HCT116 (cell line): Measurements from ENCODE around the gene UNC45A. TPM values are rescaled to one million over a fixed set of nuclear protein-coding genes. Genes with fewer than 3 reads are reported as not detected.

ENCODE experiments used
- ATAC-seq: fragments of 200-7000 bp; cut with Tn5 transposase; 2 replicates; pipeline ENCODE4 v1.9.1; 2020; ENCODE audit warnings: mild to moderate bottlenecking, moderate library complexity
- BruUV-seq: library from RNA; stranded (reverse); fragments of 400-500 nt; replicated peaks from 2 replicates; lab custom pipeline; 2021; lab: Mats Ljungman, UMichigan
- CTCF ChIA-PET: fragments of 300-600 bp; sonication (Branson Sonifier 250); formaldehyde crosslinking; loops from one replicate; lab custom pipeline; 2021; ENCODE audit warnings: antibody characterized with exemption; lab: Charles Lee
- POLR2A ChIA-PET: fragments of 300-600, 350-600 bp; sonication (Branson Sonifier 250); formaldehyde crosslinking; loops from one replicate; lab custom pipeline; 2021; ENCODE audit warnings: antibody characterized with exemption; lab: Charles Lee
- RAD21 ChIA-PET, 2 experiments: fragments of 300-600 bp; sonication (Branson Sonifier 250); formaldehyde crosslinking; loops; one replicate each; lab custom pipeline; 2023; ENCODE audit warnings: low total read pairs in 2 of 2; ENCODE audit not compliant: uncharacterized antibody in 2 of 2, unreplicated experiment in 2 of 2, low non-redundant PET in 1 of 2; lab: Charles Lee
- DNase-seq: peaks from one replicate; pipeline ENCODE4 v3.0.0-alpha.2; 2010; ENCODE audit warnings: low read depth, low spot score
- H2AFZ ChIP-seq: fragments of 200-600 bp; shearing (Covaris generic), sonication (generic); 2 replicates; pipeline ENCODE4 v1.6.1; 2017; ENCODE audit warnings: low read depth, mixed run types, mixed read lengths, antibody characterized with exemption, low read length; ENCODE audit not compliant: poor library complexity, severe bottlenecking
- H3K27ac ChIP-seq: 2 replicates; pipeline ENCODE4 v1.5.1; 2012; ENCODE audit warnings: low read depth, low read length
- H3K27me3 ChIP-seq: fragments of 200-600 bp; sonication (generic); 2 replicates; pipeline ENCODE4 v1.6.1; 2016; ENCODE audit warnings: mixed run types, low read length, mixed read lengths; ENCODE audit not compliant: insufficient read depth
- H3K36me3 ChIP-seq, 2 experiments: fragments of 200-500 bp in 1 of 2; fragments of 200-600 bp in 1 of 2; sonication (Bioruptor generic) in 1 of 2; sonication (generic) in 1 of 2; 2 replicates each; pipeline versions ENCODE4 v1.5.1 to v1.6.1; 2014 to 2016; ENCODE audit warnings: low read length in 2 of 2, inconsistent platforms in 1 of 2, mixed read lengths in 1 of 2, mixed run types in 1 of 2; ENCODE audit not compliant: insufficient read depth in 2 of 2, control insufficient read depth in 1 of 2
- H3K4me1 ChIP-seq, 2 experiments: fragments of 200-600 bp in 1 of 2; sonication (generic) in 1 of 2; 2 replicates each; pipeline versions ENCODE4 v1.5.1 to v1.6.1; 2012 to 2017; ENCODE audit warnings: low read length in 2 of 2, inconsistent platforms in 1 of 2, mild to moderate bottlenecking in 1 of 2, mixed read lengths in 1 of 2, mixed run types in 1 of 2, moderate library complexity in 1 of 2; ENCODE audit not compliant: insufficient read depth in 2 of 2, control insufficient read depth in 1 of 2
- H3K4me2 ChIP-seq: fragments of 200-600 bp; sonication (generic); 2 replicates; pipeline ENCODE4 v1.6.1; 2017; ENCODE audit warnings: mixed run types, low read length, mixed read lengths
- H3K4me3 ChIP-seq, 2 experiments: fragments of 200-600 bp in 1 of 2; sonication (generic) in 1 of 2; replicated peaks in 1 of 2; 2 replicates each; pipeline ENCODE4 v1.5.1; 2011 to 2016; ENCODE audit warnings: low read length in 2 of 2, control low read depth in 1 of 2, low read depth in 1 of 2, mild to moderate bottlenecking in 1 of 2, mixed read lengths in 1 of 2, mixed run types in 1 of 2
- H3K79me2 ChIP-seq: fragments of 200-600 bp; sonication (generic); 2 replicates; pipeline ENCODE4 v1.6.1; 2017; ENCODE audit warnings: mild to moderate bottlenecking, mixed run types, low read length, moderate library complexity, mixed read lengths; ENCODE audit not compliant: insufficient read depth
- H3K9ac ChIP-seq: fragments of 200-600 bp; sonication (generic); 2 replicates; pipeline ENCODE4 v1.6.1; 2016; ENCODE audit warnings: low read length, mixed read lengths
- H3K9me2 ChIP-seq: fragments of 200-600 bp; sonication (generic), shearing (Covaris generic); 2 replicates; pipeline ENCODE4 v1.6.1; 2017; ENCODE audit warnings: mixed run types, mild to moderate bottlenecking, moderate library complexity; ENCODE audit not compliant: insufficient read depth
- H3K9me3 ChIP-seq, 2 experiments: fragments of 200-500 bp in 1 of 2; fragments of 200-600 bp in 1 of 2; sonication (Bioruptor generic) in 1 of 2; sonication (generic) in 1 of 2; 2 replicates each; pipeline ENCODE4 v1.6.1; 2014 to 2017; ENCODE audit warnings: low read length in 2 of 2, mixed read lengths in 2 of 2, inconsistent platforms in 1 of 2, low read depth in 1 of 2, mild to moderate bottlenecking in 1 of 2, mixed run types in 1 of 2, moderate library complexity in 1 of 2; ENCODE audit not compliant: control insufficient read depth in 1 of 2, insufficient read depth in 1 of 2
- H4K20me1 ChIP-seq: fragments of 200-600 bp; sonication (generic), shearing (Covaris generic); 2 replicates; pipeline ENCODE4 v1.6.1; 2017; ENCODE audit warnings: mixed run types, mild to moderate bottlenecking, moderate library complexity; ENCODE audit not compliant: insufficient read depth
- CTCF ChIP-seq, 3 experiments: fragments of 200-600 bp in 1 of 3; sonication (generic) in 1 of 3; IDR thresholded peaks in 2 of 3; conservative IDR thresholded peaks in 1 of 3; 2 replicates each; pipeline ENCODE4 v1.5.1; 2012 to 2017; ENCODE audit warnings: low read depth in 2 of 3, low read length in 2 of 3, antibody characterized with exemption in 1 of 3, borderline replicate concordance in 1 of 3, control low read depth in 1 of 3, mild to moderate bottlenecking in 1 of 3, mixed read lengths in 1 of 3, mixed run types in 1 of 3, moderate library complexity in 1 of 3; ENCODE audit not compliant: insufficient read depth in 1 of 3
- EGR1 ChIP-seq: IDR thresholded peaks from 2 replicates; pipeline ENCODE4 v1.6.1; 2012; ENCODE audit warnings: low read depth
- EZH2 ChIP-seq: fragments of 200-600 bp; sonication (generic); IDR thresholded peaks from 2 replicates; pipeline ENCODE4 v1.6.1; 2017; ENCODE audit warnings: antibody characterized with exemption, mixed run types
- MAX ChIP-seq: IDR thresholded peaks from 2 replicates; pipeline ENCODE4 v1.6.1; 2012
- REST ChIP-seq: IDR thresholded peaks from 2 replicates; pipeline ENCODE4 v1.6.1; 2012; ENCODE audit warnings: low read depth
- intact Hi-C: fragments of 100-400 bp; cut with micrococcal nuclease; formaldehyde crosslinking; loops from 2 replicates; pipeline ENCODE4 v1.10.0; 2022
- total RNA-seq: library from RNA; stranded (reverse); gene quantifications from one replicate; pipeline ENCODE4 v1.2.1, GENCODE V29; 2021; ENCODE audit not compliant: unreplicated experiment

The UNC45A gene
- total RNA-seq, 1 experiment from 2014 or later = 95.4 TPM

- TF ChIP-seq REST = no peak
These were observed 32.0 kb upstream of the UNC45A start, which contains the start of gene MAN2A2 (continued) for GRCh38 chr15:90902840-90903732.

DNA sequence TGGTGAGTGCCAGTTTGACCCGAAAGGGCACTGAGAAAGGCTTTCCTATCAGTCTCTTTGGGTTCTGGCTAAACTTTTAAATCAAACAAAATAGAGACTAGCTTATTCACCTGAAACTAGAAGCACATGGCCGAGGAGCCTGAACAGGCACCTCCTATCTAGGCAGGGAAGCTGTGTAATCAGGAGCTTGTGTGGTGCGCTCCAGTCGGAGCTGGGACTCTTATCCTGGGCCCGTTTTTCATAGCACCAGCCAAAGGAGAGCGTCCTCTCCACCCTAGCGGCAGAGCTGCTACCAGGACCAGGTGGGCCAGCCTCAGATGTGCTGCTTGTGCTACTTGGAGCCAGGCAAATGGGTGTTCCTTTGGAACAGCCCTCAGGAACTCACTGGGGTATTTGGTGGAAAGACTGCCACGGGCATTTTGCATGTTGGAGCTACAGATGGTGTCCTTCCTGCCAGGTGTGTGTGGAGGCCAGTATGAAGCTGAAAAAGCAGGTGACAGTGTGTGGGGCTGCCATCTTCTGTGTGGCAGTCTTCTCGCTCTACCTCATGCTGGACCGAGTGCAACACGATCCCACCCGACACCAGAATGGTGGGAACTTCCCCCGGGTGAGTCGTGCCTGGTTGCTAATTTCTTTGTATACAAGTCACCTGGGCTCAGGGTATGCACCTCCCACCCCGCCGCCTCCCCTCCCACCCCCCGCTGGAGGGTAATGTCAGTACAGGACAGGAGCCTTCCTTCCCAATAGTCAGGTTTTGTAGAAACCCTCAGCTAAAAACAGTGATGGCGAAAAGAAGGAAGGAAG lies 31.1 kb upstream of the UNC45A start:
- Histone ChIP-seq H3K36me3 (peaks cover 10 to 12% of the 10 kb centered on the region in 2 experiments; a peak in 3 of 4 replicates), H3K4me2 (peak overlapping the region; percentile 84), H3K27me3 (no peaks in the 10 kb centered on the region), H3K9ac (peak overlapping the region; percentile 74), H3K9me2 (no peaks in the 10 kb centered on the region), H3K79me2 (no peaks in the 10 kb centered on the region), H4K20me1 (no peaks in the 10 kb centered on the region), H3K4me1 (peaks cover 10 to 20% of the 10 kb centered on the region in 2 experiments; a peak in 3 of 4 replicates), H3K9me3 (no peaks in the 10 kb centered on the region), H3K4me3 (peak overlapping the region; percentile 74 to 79), H3K27ac (peak overlapping the region; percentile 87), H2AFZ (no peak overlapping the region)
- TF ChIP-seq EZH2 = no peak
- TF ChIP-seq EGR1 = no peak
- TF ChIP-seq CTCF (IDR thresholded peaks at IDR 0.05 in 2 of 3, conservative IDR thresholded peaks at IDR 0.05 in 1 of 3; ENCODE audit: borderline replicate concordance in 1 of 3, insufficient read depth in 1 of 3, low read depth in 2 of 3, low read length in 2 of 3) = peak in 1 of 3 experiments; percentile 11; a peak in 1 of 6 replicates
- 0 out of 2 replicates have a peak, but pooled peaks have one; percentile 4 for TF ChIP-seq MAX
- BruUV-seq = TSS peak; percentile 27
- intact Hi-C loops = loop anchor here (2.0 to 5.0 kb wide), 2 partner anchors 145 to 368 kb away; no protein-coding TSS in a partner anchor
- ChIA-PET POLR2A (interaction anchor here (1.2 to 2.4 kb wide), 5 partner anchors 11 to 31 kb away, joined by 3 to 8 read pairs (median 4); partner anchors contain the start of genes HDDC3 and UNC45A), CTCF (interaction anchor here (0.8 to 6.4 kb wide), 5 partner anchors 11 to 611 kb away, joined by 3 to 70 read pairs (median 3); partner anchors contain the start of genes HDDC3 and UNC45A), RAD21 (no interaction called here)
- ATAC-seq = no peak
- no peak for DNase-seq
